Measurements from ENCODE around the gene C11orf52.
"Not testable (repeated sequence)": the region's sequence is repeated elsewhere in the genome, so short reads cannot be mapped to it uniquely, and the experiment has no call there.

The C11orf52 gene

GRCh38 chr11:111913031-111913861, 5.5 kb upstream of the C11orf52 start:
- peak; percentile 53 for DNase-seq (ENCODE audit: low spot score)

- DNase-seq (ENCODE audit: low spot score): peak; percentile 93
These were observed 4.7 kb upstream of the C11orf52 start for GRCh38 chr11:111913997-111914396.

GRCh38 chr11:111916768-111917167, 1.9 kb upstream of the C11orf52 start:
- no peak for DNase-seq (ENCODE audit: low spot score)

- no peak for DNase-seq (ENCODE audit: low spot score)
These were observed 1.4 kb upstream of the C11orf52 start for GRCh38 chr11:111917312-111917711.

GRCh38 chr11:111917788-111918187, 925 bp upstream of the C11orf52 start:
- DNase-seq (ENCODE audit: low spot score): no peak

- DNase-seq (ENCODE audit: low spot score): no peak
These were observed 2.2 kb downstream of the C11orf52 start for GRCh38 chr11:111920908-111921307.

GRCh38 chr11:111921541-111922230, 3.0 kb downstream of the C11orf52 start:
- no peak for DNase-seq (ENCODE audit: low spot score)

GRCh38 chr11:111922803-111923202, 4.1 kb downstream of the C11orf52 start:
- no peak for DNase-seq (ENCODE audit: low spot score)

GRCh38 chr11:111923351-111923788, 4.7 kb downstream of the C11orf52 start:
- DNase-seq (ENCODE audit: low spot score): no peak

GRCh38 chr11:111923951-111924350, 5.2 kb downstream of the C11orf52 start:
- no peak for DNase-seq (ENCODE audit: low spot score)

GRCh38 chr11:111925953-111926352, 7.2 kb downstream of the C11orf52 start:
- DNase-seq (ENCODE audit: low spot score): no peak

GRCh38 chr11:111926505-111927391, 8.0 kb downstream of the C11orf52 start:
- DNase-seq (ENCODE audit: low spot score): peak; percentile 98

- no peak for DNase-seq (ENCODE audit: low spot score)
These were observed 11.8 kb downstream of the C11orf52 start for GRCh38 chr11:111930472-111930871.

- no peak for DNase-seq (ENCODE audit: low spot score)
These were observed 13.9 kb downstream of the C11orf52 start for GRCh38 chr11:111932611-111932950.

- DNase-seq (ENCODE audit: low spot score): not testable (repeated sequence)
These were observed 14.5 kb downstream of the C11orf52 start for GRCh38 chr11:111933176-111933575.

GRCh38 chr11:111933872-111934271, 15.2 kb downstream of the C11orf52 start:
- DNase-seq (ENCODE audit: low spot score): no peak

GRCh38 chr11:111934306-111934705, 15.6 kb downstream of the C11orf52 start:
- DNase-seq (ENCODE audit: low spot score): no peak

- no peak for DNase-seq (ENCODE audit: low spot score)
These were observed 16.8 kb downstream of the C11orf52 start for GRCh38 chr11:111935317-111936039.

GRCh38 chr11:111936040-111936540, 17.4 kb downstream of the C11orf52 start:
- no peak for DNase-seq (ENCODE audit: low spot score)

- DNase-seq (ENCODE audit: low spot score): no peak
These were observed 18.7 kb downstream of the C11orf52 start for GRCh38 chr11:111937461-111937769.

GRCh38 chr11:111937844-111938243, 19.1 kb downstream of the C11orf52 start:
- DNase-seq (ENCODE audit: low spot score): no peak

GRCh38 chr11:111938687-111939160, 20.0 kb downstream of the C11orf52 start:
- no peak for DNase-seq (ENCODE audit: low spot score)

Data from putamen (tissue), 1 donor.